HG02884 (cell line): ENCODE results near the gene MTURN.

Experiments
- ATAC-seq: cut with Tn5 transposase; IDR thresholded peaks from one replicate; pipeline ENCODE4 v1.9.1; 2021; ENCODE audit warnings: mild to moderate bottlenecking, moderate library complexity; ENCODE audit not compliant: unreplicated experiment

The MTURN gene

GRCh38 chr7:30135301-30136116 lies 723 bp downstream of the MTURN start:
- peak; percentile 11 for ATAC-seq

GRCh38 chr7:30136117-30136731 lies 1.4 kb downstream of the MTURN start:
- no peak for ATAC-seq

GRCh38 chr7:30136743-30137485 lies 2.1 kb downstream of the MTURN start:
- no peak for ATAC-seq

- ATAC-seq = no peak
These were observed 5.1 kb downstream of the MTURN start for GRCh38 chr7:30139836-30140384.

- no peak for ATAC-seq
These were observed 5.7 kb downstream of the MTURN start for GRCh38 chr7:30140456-30140855.

GRCh38 chr7:30142710-30143109 lies 7.9 kb downstream of the MTURN start:
- no peak for ATAC-seq

GRCh38 chr7:30143748-30144251 lies 9.0 kb downstream of the MTURN start:
- no peak for ATAC-seq

- no peak for ATAC-seq
These were observed 10.0 kb downstream of the MTURN start for GRCh38 chr7:30144657-30145306.

GRCh38 chr7:30145426-30145970 lies 10.7 kb downstream of the MTURN start:
- ATAC-seq = no peak

- ATAC-seq = no peak
These were observed 11.4 kb downstream of the MTURN start for GRCh38 chr7:30146127-30146612.

GRCh38 chr7:30147223-30147622 lies 12.4 kb downstream of the MTURN start:
- no peak for ATAC-seq

GRCh38 chr7:30147785-30148184 lies 13.0 kb downstream of the MTURN start:
- ATAC-seq = no peak

- no peak for ATAC-seq
These were observed 13.6 kb downstream of the MTURN start for GRCh38 chr7:30148426-30148825.

GRCh38 chr7:30148951-30149459 lies 14.2 kb downstream of the MTURN start:
- no peak for ATAC-seq

- ATAC-seq = no peak
These were observed 15.0 kb downstream of the MTURN start for GRCh38 chr7:30149640-30150272.

- ATAC-seq = no peak
These were observed 15.9 kb downstream of the MTURN start for GRCh38 chr7:30150711-30151110.

GRCh38 chr7:30154111-30154587 lies 19.4 kb downstream of the MTURN start:
- ATAC-seq = no peak

GRCh38 chr7:30155481-30155880 lies 20.7 kb downstream of the MTURN start:
- no peak for ATAC-seq

GRCh38 chr7:30157204-30157603 lies 22.4 kb downstream of the MTURN start:
- ATAC-seq = no peak
